H1 (cell line): Measurements from ENCODE around the gene SLC26A11. TPM values are rescaled to one million over a fixed set of nuclear protein-coding genes. Genes with fewer than 3 reads are reported as not detected.

ENCODE experiments used
- GABPA ChIP-seq: IDR thresholded peaks from 2 replicates; pipeline ENCODE4 v1.6.1; 2011; ENCODE audit warnings: mild to moderate bottlenecking, low read length, moderate library complexity, borderline replicate concordance; ENCODE audit not compliant: insufficient read depth
- KDM4A ChIP-seq: IDR thresholded peaks from one replicate; pipeline ENCODE4 v1.7.1; 2012; ENCODE audit warnings: low read depth, mild to moderate bottlenecking, moderate library complexity, low read length, inconsistent platforms; ENCODE audit not compliant: severe bottlenecking
- NRF1 ChIP-seq: IDR thresholded peaks from 2 replicates; pipeline ENCODE4 v1.6.1; 2011; ENCODE audit warnings: mild to moderate bottlenecking, low read depth, low read length, improper control_type of control experiment
- RAD21 ChIP-seq, 2 experiments: IDR thresholded peaks in 1 of 2; conservative IDR thresholded peaks in 1 of 2; 2 replicates each; pipeline ENCODE4 v1.6.1; 2011; ENCODE audit warnings: low read depth in 2 of 2, low read length in 2 of 2, improper control_type of control experiment in 1 of 2, inconsistent platforms in 1 of 2, mild to moderate bottlenecking in 1 of 2, moderate library complexity in 1 of 2
- polyA plus RNA-seq, 7 experiments: library from polyadenylated mRNA; depleted of rRNA in 3 of 7; stranded (reverse) in 5 of 7; unstranded in 2 of 7; fragments of >200 nt in 5 of 7; fragments of 200-250 nt in 2 of 7; gene quantifications; 1 replicate in 5 of 7; 2 replicates in 1 of 7; 4 replicates in 1 of 7; pipeline versions ENCODE4 v1.2.1 to v1.2.3, GENCODE V29; 2011 to 2013; ENCODE audit warnings: missing spikeins in 2 of 7, mixed read lengths in 2 of 7
- total RNA-seq: library from RNA; stranded (reverse); fragmentation: NEBNext Ultra II Directional; extraction: Animal tissue kit (Norgen Biotek cat#: 25700); gene quantifications from 2 replicates; pipeline ENCODE4 v1.2.1, GENCODE V29; 2021

SLC26A11 gene
- total and polyA plus RNA-seq, 2 of the 8 experiments (the other 6 are each of a cell fraction or from before 2014, with no cell fraction given): 15.5 to 25.9 TPM

- no peak for TF ChIP-seq NRF1
- TF ChIP-seq KDM4A: no peak
- TF ChIP-seq GABPA: no peak
- no peak for TF ChIP-seq RAD21 (IDR thresholded peaks at IDR 0.05 in 1 of 2, conservative IDR thresholded peaks at IDR 0.05 in 1 of 2; ENCODE audit: low read depth in 2 of 2, low read length in 2 of 2)
- TF ChIP-seq, all 59 proteins: peak for 0
Measured at GRCh38 chr17:80182118-80182844, 37.9 kb upstream of the SLC26A11 start (continued).
